Cerebellar cortex (tissue), 1 donor: Measurements from ENCODE around the gene SYNPO.

Source experiments
- DNase-seq: peaks from one replicate; pipeline ENCODE4 v3.0.0-alpha.2; 2015; ENCODE audit warnings: low spot score

Gene SYNPO

GRCh38 chr5:150640311-150641005 is at the start of gene SYNPO:
SYNPO (plus strand) TSS chr5:150640660; CDS start chr5:150648276, 7,616 bp downstream.
- DNase-seq, result no peak

GRCh38 chr5:150590979-150591695 is 49.3 kb upstream of the SYNPO start:
- DNase-seq, result no peak

- no peak for DNase-seq
Observed at GRCh38 chr5:150593593-150593992, 46.9 kb upstream of the SYNPO start.

GRCh38 chr5:150593996-150594395 is 46.5 kb upstream of the SYNPO start:
- no peak for DNase-seq

- no peak for DNase-seq
Observed at GRCh38 chr5:150595466-150596031, 44.9 kb upstream of the SYNPO start.

GRCh38 chr5:150596313-150596712 is 44.1 kb upstream of the SYNPO start:
- no peak for DNase-seq

- no peak for DNase-seq
Observed at GRCh38 chr5:150596826-150597225, 43.6 kb upstream of the SYNPO start.

GRCh38 chr5:150598006-150598405 is 42.5 kb upstream of the SYNPO start:
- no peak for DNase-seq

GRCh38 chr5:150598821-150599273 is 41.6 kb upstream of the SYNPO start:
- DNase-seq, result no peak

- no peak for DNase-seq
Observed at GRCh38 chr5:150599281-150599680, 41.2 kb upstream of the SYNPO start.

GRCh38 chr5:150599917-150600511 is 40.4 kb upstream of the SYNPO start:
- no peak for DNase-seq

GRCh38 chr5:150600616-150601490 is 39.6 kb upstream of the SYNPO start:
- no peak for DNase-seq

- no peak for DNase-seq
Observed at GRCh38 chr5:150601491-150602345, 38.7 kb upstream of the SYNPO start.

GRCh38 chr5:150603052-150603451 is 37.4 kb upstream of the SYNPO start:
- no peak for DNase-seq

GRCh38 chr5:150603491-150603890 is 37.0 kb upstream of the SYNPO start:
- DNase-seq, result no peak

GRCh38 chr5:150604010-150604409 is 36.5 kb upstream of the SYNPO start:
- no peak for DNase-seq

GRCh38 chr5:150604894-150605440 is 35.5 kb upstream of the SYNPO start:
- DNase-seq, result no peak

GRCh38 chr5:150605546-150605945 is 34.9 kb upstream of the SYNPO start:
- no peak for DNase-seq

GRCh38 chr5:150606476-150606875 is 34.0 kb upstream of the SYNPO start:
- no peak for DNase-seq

GRCh38 chr5:150607105-150607504 is 33.4 kb upstream of the SYNPO start:
- DNase-seq, result no peak

- DNase-seq, result no peak
Observed at GRCh38 chr5:150607991-150608390, 32.5 kb upstream of the SYNPO start.
